PC-3 (cell line): ENCODE results near the gene AVPI1.

Experiments used
- EZH2 ChIP-seq: fragments of 300-600 bp; sonication (generic); IDR thresholded peaks from one replicate; pipeline ENCODE4 v1.6.1; 2017; ENCODE audit warnings: antibody characterized with exemption, mild to moderate bottlenecking, low read length; ENCODE audit not compliant: unreplicated experiment
- EZH2phosphoT487 ChIP-seq: fragments of 300-600 bp; sonication (generic); IDR thresholded peaks from 2 replicates; pipeline ENCODE4 v1.6.1; 2018; ENCODE audit warnings: mild to moderate bottlenecking, antibody characterized with exemption, low read length, borderline replicate concordance

- TF ChIP-seq EZH2 (no peak), EZH2phosphoT487 (no peak)
Observed at GRCh38 chr10:97684866-97685394, 2.1 kb downstream of the AVPI1 start.
